PC-3 (cell line): ENCODE data around the gene CAND2.

Source experiments
- EZH2 ChIP-seq: fragments of 300-600 bp; sonication (generic); IDR thresholded peaks from one replicate; pipeline ENCODE4 v1.6.1; 2017; ENCODE audit warnings: antibody characterized with exemption, mild to moderate bottlenecking, low read length; ENCODE audit not compliant: unreplicated experiment
- TF ChIP-seq, protein P1 (sequence below): fragments of 300-600 bp; sonication (generic); conservative IDR thresholded peaks from 2 replicates; pipeline ENCODE4 v1.5.1; 2017; ENCODE audit warnings: antibody characterized with exemption, low read depth, mild to moderate bottlenecking, low read length

DNA sequence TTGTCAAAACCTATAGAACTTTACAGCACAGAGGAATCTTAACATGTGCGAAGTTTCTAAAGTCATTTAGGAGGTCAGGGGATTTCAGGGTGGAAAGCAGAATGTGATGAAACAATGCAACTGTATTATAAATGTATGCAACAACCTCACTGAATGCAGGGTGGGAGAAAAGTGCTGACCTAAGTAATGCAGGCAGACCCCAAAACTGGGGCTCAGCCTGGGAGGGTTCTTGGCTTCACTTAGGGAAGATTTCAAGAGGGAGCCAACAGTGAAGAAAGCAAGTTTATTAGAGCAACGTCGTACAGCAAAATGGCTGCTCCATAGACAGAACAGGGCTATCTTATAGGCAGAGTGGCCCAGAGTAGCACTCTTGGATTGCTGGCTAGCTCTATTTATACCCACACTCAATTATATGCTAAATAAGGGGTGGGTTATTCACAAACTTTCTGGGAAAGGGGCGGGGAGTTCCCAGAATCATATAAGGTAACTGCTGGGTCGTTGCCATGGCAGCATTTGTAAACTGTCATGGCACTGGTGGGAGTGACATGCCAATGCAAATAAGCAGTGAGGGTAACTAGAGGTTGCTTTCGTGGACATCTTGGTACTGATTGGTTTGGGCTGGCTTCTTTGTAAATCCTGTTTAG is 14.2 kb upstream of the CAND2 start:
- TF ChIP-seq, protein P1, sequence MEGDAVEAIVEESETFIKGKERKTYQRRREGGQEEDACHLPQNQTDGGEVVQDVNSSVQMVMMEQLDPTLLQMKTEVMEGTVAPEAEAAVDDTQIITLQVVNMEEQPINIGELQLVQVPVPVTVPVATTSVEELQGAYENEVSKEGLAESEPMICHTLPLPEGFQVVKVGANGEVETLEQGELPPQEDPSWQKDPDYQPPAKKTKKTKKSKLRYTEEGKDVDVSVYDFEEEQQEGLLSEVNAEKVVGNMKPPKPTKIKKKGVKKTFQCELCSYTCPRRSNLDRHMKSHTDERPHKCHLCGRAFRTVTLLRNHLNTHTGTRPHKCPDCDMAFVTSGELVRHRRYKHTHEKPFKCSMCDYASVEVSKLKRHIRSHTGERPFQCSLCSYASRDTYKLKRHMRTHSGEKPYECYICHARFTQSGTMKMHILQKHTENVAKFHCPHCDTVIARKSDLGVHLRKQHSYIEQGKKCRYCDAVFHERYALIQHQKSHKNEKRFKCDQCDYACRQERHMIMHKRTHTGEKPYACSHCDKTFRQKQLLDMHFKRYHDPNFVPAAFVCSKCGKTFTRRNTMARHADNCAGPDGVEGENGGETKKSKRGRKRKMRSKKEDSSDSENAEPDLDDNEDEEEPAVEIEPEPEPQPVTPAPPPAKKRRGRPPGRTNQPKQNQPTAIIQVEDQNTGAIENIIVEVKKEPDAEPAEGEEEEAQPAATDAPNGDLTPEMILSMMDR: no peak
- no peak for TF ChIP-seq EZH2
